Endothelial cell (in vitro differentiated cells): ENCODE results near the gene OTUD6A. TPM values are rescaled to one million over a fixed set of nuclear protein-coding genes. Genes with fewer than 3 reads are reported as not detected.

Source experiments
- DNase-seq: peaks from one replicate; pipeline ENCODE4 v3.0.0; 2021; ENCODE audit warnings: low spot score
- H3K27ac Mint-ChIP-seq: one replicate; pipeline ENCODE4 v1.8.0; 2021; ENCODE audit warnings: mixed read lengths, inconsistent platforms; ENCODE audit not compliant: unreplicated experiment
- H3K27me3 Mint-ChIP-seq: one replicate; pipeline ENCODE4 v1.8.0; 2021; ENCODE audit warnings: mild to moderate bottlenecking, moderate library complexity, mixed read lengths, inconsistent platforms; ENCODE audit not compliant: unreplicated experiment
- H3K36me3 Mint-ChIP-seq: one replicate; pipeline ENCODE4 v1.8.0; 2021; ENCODE audit warnings: mild to moderate bottlenecking, low read depth, mixed read lengths, inconsistent platforms; ENCODE audit not compliant: unreplicated experiment
- H3K4me1 Mint-ChIP-seq: one replicate; pipeline ENCODE4 v1.8.0; 2021; ENCODE audit warnings: mild to moderate bottlenecking, mixed read lengths, inconsistent platforms; ENCODE audit not compliant: unreplicated experiment
- H3K4me3 Mint-ChIP-seq: one replicate; pipeline ENCODE4 v1.8.0; 2021; ENCODE audit warnings: mild to moderate bottlenecking, mixed read lengths, inconsistent platforms; ENCODE audit not compliant: unreplicated experiment
- H3K9me3 Mint-ChIP-seq: one replicate; pipeline ENCODE4 v1.8.0; 2021; ENCODE audit warnings: mixed read lengths, inconsistent platforms; ENCODE audit not compliant: unreplicated experiment
- long read RNA-seq: library from polyadenylated mRNA; unstranded; transcript quantifications from one replicate; pipeline ENCODE4 v2.0.0, GENCODE V29; 2020; ENCODE audit not compliant: unreplicated experiment
- total RNA-seq: library from RNA; stranded (reverse); fragmentation: NEBNext Ultra II Directional; extraction: Animal tissue kit (Norgen Biotek cat#: 25700); gene quantifications from one replicate; pipeline ENCODE4 v1.2.1, GENCODE V29; 2021; ENCODE audit not compliant: unreplicated experiment
- TF ChIP-seq, protein P1 (sequence below): fragments of 200-600 bp; sonication (generic); IDR thresholded peaks from one replicate; pipeline ENCODE4 v1.5.0; 2021; ENCODE audit warnings: antibody characterized with exemption; ENCODE audit not compliant: unreplicated experiment

OTUD6A gene, protein sequence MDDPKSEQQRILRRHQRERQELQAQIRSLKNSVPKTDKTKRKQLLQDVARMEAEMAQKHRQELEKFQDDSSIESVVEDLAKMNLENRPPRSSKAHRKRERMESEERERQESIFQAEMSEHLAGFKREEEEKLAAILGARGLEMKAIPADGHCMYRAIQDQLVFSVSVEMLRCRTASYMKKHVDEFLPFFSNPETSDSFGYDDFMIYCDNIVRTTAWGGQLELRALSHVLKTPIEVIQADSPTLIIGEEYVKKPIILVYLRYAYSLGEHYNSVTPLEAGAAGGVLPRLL
- total RNA-seq, result not detected
- long read RNA-seq, result 0 reads

DNA sequence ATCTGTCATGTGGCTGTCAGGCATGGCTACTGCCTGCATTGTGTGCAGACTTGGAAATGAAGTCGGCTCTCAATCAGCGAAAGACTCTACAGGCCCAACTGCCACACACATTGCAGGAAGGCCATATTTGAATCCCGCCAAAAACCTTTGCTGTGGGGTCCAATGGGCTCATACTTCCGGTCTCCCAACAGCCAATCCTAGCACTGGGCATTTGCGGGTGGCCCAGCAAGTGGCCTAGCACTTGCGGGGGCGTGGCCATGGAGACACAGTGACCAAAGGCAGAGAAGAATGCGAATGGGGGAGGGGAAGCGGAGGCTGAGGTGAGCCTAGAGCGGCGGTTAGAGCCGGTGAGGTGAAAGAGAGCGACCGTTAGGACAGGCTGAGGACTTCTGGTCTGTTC, at the start of gene OTUD6A:
Gene OTUD6A (plus strand): TSS at position 382 of the 400 bp plus-strand sequence. CDS start 68 bp downstream, outside the sequence.
- Mint-ChIP-seq H3K9me3 (no peaks in the 10 kb centered on the region), H3K27me3 (peaks cover 2% of the 10 kb centered on the region), H3K27ac (no peak within 1 kb of the TSS), H3K4me3 (no peak within 1 kb of the TSS), H3K36me3 (no peaks in the 10 kb centered on the region), H3K4me1 (no peaks in the 10 kb centered on the region)
- no peak for DNase-seq
- TF ChIP-seq, protein P1, sequence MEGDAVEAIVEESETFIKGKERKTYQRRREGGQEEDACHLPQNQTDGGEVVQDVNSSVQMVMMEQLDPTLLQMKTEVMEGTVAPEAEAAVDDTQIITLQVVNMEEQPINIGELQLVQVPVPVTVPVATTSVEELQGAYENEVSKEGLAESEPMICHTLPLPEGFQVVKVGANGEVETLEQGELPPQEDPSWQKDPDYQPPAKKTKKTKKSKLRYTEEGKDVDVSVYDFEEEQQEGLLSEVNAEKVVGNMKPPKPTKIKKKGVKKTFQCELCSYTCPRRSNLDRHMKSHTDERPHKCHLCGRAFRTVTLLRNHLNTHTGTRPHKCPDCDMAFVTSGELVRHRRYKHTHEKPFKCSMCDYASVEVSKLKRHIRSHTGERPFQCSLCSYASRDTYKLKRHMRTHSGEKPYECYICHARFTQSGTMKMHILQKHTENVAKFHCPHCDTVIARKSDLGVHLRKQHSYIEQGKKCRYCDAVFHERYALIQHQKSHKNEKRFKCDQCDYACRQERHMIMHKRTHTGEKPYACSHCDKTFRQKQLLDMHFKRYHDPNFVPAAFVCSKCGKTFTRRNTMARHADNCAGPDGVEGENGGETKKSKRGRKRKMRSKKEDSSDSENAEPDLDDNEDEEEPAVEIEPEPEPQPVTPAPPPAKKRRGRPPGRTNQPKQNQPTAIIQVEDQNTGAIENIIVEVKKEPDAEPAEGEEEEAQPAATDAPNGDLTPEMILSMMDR, result no peak

DNA sequence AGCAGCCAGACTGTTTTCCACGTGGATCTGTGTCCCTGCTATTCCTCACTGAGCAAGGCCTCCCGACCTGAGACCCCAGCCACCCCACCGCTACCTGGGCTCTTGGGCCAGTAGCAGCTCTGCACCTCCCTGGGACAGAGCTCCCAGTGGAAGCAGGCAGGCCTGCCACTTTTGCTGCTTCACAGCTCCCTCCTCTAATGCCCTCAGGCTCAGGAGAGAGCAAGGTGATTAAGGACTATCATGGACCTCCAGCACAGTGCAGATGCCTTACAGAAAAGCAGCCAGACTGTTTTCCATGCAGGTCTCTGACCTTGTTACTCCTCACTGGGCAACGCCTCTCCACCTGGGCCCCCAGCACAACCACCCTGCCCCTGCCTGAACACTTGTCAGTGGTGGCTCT, 49.5 kb upstream of the OTUD6A start:
- H3K9me3 Mint-ChIP-seq, result no peaks in the 10 kb centered on the region
- DNase-seq, result no peak
- H3K27ac Mint-ChIP-seq, result no peak overlapping the region
- no peaks in the 10 kb centered on the region for H3K36me3 Mint-ChIP-seq
- no peaks in the 10 kb centered on the region for H3K27me3 Mint-ChIP-seq
- no peaks in the 10 kb centered on the region for H3K4me1 Mint-ChIP-seq
- TF ChIP-seq, protein P1, result no peak
- H3K4me3 Mint-ChIP-seq, result no peak overlapping the region

DNA sequence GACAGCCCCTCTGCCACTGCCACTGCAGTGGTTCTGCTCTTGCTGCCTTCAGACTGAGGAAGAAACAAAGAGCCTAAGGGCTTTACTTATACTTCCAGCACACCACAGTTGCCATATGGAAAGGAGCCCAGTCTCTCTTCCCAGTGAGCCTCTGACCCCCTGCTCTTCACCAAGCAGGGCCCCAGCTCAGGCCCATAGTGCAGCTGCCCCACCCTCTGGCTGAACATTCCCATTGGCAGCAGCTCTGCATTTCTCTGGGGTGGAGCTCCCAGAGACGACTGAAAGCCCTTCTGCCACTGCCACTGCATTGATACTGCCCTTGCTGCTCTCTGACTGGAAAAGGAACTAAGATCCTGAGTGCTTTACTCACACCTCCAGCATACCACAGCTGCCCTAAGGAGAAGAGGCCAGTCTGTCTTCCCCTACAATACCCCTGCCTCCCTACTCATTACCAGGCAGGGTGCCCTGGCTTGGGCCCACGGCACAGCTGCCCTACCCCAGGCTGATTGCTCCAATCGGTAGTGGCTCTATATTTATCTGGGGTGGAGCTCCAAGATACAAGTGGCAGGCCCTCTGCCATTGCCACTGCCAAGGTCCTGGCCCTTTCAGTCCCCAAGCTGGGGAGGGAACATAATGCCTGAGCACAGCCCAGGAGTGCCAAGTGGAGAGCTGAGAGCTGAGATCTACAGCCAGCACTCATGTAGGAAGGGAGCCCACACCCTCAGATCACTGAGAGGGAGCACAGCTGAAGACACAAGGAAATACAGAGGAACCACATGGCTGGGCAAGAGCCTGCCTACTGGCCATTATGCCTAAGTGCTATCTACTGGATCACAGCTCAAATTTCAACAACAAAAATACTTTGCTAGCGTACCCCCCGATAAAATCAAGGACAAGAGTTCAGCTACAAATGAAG, 48.5 kb upstream of the OTUD6A start:
- Mint-ChIP-seq H3K4me1 (no peaks in the 10 kb centered on the region), H3K9me3 (no peaks in the 10 kb centered on the region), H3K27ac (no peak overlapping the region), H3K4me3 (no peak overlapping the region), H3K36me3 (no peaks in the 10 kb centered on the region), H3K27me3 (no peaks in the 10 kb centered on the region)
- DNase-seq, result no peak
- TF ChIP-seq, protein P1, result no peak

DNA sequence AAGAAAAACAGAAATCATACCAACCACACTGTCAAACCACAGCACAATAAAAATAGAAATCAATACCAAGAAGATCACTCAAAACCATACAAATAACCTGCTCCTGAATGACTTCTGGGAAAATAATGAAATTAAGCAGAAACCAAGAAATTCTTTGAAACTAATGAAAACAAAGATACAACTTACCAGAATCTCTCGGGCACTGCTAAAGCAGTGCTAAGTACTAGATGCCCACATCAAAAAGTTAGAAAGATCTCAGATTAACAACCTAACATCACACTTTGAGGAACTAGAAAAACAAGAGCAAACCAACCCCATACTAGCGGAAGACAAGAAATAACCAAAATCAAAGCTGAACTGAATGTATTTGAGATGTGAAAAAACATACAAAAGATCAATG, 45.7 kb upstream of the OTUD6A start:
- H3K36me3 Mint-ChIP-seq, result no peaks in the 10 kb centered on the region
- DNase-seq, result no peak
- H3K4me1 Mint-ChIP-seq, result no peaks in the 10 kb centered on the region
- H3K27ac Mint-ChIP-seq, result no peak overlapping the region
- TF ChIP-seq, protein P1, result no peak
- H3K27me3 Mint-ChIP-seq, result peaks cover 2% of the 10 kb centered on the region
- H3K9me3 Mint-ChIP-seq, result no peaks in the 10 kb centered on the region
- no peak overlapping the region for H3K4me3 Mint-ChIP-seq
